GM18870 (cell line): ENCODE results near the gene AFF3.
"Not testable (repeated sequence)": the region's sequence is repeated elsewhere in the genome, so short reads cannot be mapped to it uniquely, and the experiment has no call there.

Source experiments
- ATAC-seq: cut with Tn5 transposase; IDR thresholded peaks from one replicate; pipeline ENCODE4 v1.9.1; 2021; ENCODE audit warnings: moderate library complexity; ENCODE audit not compliant: unreplicated experiment

AFF3 gene

DNA sequence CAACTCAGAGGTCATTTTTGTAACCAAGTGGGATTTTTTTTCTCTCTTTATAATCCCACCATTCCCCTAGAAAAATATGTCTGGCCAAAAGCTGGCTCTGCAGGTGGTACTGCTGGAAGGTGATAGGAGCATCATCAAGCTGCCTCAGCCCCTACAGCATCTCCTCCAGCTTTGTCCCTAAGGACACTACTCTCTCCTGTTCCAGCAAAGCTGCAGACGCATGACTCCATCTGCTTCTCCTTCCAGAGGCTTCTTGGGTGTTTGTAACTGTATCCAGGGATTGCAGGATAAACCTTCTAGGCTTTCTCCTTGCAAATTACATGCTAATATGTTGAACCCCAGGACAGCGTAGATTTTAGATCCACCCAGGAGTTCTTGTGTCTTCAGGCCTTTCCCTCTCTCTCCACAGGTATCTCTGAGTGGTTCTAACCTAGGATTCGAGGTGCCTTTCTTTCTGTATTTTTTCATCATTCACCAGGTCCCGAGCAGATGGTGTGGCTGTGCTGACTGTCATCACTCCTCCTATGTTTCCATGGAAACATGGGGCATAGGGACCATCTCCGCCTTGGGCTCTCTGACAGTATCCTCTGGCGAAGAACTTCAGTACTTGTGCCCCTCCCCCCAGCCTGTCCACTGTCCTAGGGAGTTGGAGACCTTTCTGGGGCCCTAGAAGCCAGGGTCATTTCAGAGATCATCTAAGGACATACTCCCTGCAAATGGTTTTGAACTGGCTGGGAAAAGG, 34.3 kb downstream of the AFF3 start:
- ATAC-seq: no peak

DNA sequence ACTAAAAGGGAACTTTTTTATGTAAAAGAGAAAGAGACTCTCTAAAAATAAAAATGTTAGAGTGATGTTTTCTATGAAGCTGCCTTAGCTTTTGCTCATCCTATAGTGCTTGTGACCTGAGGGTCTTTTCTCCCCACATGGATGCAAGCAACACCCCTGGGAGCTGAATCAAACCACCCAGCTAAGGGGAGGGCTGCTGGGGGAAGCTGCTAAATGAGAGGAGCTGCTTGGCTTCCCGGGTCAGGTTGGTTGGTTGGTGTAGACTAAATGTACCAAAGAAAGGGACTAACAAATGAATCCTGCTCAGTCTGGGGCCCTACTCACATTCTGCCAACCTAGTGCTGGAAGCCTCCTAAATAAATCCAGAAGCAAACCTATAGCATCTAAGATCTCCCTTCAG, 35.0 kb downstream of the AFF3 start:
- ATAC-seq: no peak

DNA sequence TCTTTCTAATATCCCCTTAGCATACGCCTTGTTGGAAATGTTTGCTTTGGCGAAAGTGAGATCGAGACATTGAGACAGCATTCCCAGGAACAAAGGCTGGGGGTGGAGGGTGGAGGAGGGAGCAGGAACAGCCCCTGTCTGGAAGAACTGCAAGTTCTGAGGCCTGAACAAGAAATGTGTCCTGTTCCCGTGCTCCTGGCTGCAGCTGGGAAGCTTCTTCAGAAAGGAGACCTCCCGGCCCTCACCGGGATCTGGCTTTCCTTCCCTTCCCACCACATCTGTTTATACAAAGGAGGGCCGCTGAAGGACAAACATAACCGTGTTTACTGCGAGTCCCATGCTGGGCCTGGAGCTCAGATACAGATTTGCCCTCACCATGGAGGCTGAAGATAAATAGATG, 35.9 kb downstream of the AFF3 start:
- no peak for ATAC-seq

DNA sequence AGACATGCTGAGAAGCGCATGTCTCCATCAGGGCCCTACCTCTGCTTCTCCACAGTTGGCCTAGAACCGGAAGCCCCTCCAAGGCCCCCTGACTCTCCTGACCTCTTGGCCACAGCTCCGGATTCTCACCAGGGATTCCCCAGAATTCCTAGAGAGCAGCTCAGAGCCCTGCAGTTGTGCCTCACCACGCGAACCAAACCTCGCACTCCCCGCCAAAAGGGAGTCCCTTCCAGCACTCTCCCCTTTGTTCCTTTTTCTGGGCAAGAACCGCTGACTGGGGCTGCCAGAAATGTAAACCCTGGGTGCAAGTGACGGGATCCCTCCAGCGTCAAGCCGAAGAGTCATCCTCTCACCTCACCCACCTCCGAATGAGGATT, 36.7 kb downstream of the AFF3 start:
- ATAC-seq: no peak

DNA sequence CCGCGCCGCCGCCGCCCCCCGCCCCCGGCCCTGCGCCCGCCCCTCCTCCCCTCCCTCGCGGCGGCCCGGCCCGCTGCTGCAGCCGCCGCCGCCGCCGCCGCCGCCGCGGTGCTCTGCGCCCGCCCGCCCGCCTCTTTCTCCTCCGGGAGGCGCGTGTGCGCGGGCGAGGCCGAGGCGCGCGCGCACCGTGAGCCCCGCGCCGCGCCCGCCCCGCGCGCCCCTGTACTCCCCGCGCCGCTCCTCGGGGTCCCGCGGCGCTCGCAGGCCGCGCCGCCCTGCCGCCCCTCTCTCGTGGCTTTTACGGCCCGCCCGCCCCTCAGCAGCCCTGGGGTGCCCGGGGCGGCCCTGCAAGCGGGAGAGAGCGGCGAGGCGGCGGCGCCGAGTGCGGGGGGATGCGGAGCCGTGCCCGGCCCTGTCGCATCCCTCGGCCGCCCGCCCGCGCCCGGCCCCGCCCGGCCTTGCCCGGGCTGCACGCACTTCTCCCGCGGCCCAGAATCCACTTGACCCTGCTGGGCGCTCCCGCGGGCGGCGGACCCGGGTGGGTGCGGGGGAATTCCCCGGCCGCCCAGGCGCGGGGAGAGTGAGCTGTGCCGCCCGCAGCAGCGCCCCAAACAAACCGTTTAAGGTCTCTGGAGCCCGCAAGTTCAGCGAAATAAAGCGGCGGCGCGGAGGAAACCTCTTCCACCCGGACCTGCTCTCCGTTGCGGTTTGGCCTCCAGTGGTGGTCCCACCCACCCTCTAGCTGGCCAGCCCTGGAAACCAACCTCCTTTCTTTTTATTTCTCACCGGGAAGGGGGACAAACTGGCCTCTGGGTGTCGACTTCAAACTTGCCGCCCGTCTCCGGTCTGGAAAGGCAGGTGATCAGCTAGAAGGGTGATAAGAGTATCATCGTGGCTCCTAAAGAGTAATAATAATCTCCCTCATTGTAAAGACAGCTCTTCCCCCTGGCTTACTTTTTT, 37.4 kb downstream of the AFF3 start:
- no peak for ATAC-seq

DNA sequence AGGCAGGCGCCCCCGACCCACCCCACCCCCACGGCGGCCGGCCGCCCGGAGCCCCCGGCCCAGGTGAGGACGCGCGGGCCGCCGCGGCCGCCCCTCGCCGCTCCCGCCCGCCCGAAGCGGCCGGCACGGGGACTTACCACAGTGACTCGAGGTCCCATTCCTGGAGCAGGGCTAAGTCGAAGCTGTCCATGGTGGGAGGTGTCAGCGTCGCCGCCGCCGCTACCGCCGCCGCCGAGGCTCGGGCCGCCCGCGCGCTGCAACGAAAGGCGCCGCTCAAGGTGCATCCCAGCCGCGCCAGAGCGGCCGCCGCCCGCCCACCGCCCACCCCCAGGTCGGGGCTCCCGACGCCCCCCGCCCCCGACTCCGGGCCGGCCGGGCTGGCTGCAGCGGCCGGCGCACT, 38.1 kb downstream of the AFF3 start:
- ATAC-seq: not testable (repeated sequence)

DNA sequence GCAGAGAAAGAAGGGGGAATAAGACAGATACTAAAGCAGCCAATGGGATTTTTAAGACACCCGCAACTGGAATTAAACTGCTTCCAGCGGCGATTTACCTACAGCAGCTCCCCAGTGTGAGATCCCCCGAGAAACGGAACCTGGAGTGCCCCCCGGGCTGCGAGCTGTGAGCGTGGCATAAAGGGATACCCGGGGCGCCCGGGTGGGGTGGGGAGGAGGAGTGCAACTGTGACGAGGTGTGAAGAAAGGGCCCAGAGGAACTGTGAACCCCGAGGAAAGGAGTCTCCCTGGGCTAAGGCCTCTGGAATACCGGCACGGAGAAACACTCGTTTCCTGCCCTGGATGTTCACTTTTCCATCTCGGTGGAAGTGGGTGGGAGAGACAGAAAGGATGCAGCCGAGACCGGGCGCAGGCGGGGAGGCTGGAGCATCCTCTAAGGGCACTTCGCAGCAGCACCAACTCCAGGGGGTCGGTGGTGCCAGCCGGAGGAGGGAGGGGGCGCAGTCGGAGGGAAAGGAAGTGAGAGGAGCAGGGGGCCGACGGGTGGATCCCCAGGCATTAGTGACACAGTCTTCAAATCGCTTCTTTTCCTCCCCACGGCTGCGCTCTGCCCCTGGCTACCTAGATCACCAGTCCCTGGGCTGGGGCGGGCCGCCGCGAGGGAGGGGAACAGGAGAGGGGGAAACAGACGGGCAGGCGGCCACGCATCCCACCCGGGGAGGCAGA, 38.7 kb downstream of the AFF3 start:
- not testable (repeated sequence) for ATAC-seq

DNA sequence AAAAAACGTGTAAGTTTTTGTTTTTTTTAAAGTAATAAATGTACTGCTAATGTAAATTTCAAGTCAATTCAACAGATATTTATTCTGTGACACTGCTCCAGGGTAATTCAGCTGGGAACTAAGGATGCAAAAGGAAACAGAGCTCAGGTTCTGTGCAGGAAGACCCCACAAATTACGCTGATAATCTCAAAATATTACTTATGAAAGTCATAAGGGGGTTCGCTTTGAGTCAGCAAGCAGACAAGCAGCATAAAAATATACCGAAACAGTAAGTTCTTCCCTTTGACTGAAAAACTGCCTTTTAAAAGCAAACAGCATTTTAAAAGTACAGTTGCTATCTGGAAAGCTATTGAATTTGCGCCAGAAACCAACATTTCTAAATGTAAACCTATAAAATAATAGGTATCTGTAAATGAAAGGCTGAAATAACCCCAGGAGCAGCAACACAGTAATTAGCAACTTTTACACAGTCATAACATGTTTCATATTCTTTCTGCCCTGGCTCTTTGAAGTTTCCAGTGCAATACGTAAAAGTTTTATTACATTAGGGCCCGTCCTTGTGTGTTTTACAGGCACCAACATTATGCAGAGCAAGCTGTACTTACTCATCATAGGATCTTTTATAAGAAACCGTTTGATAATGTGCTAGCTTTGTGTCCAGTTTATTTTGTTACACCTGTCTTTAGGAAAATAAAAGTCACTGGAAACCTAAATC, 39.8 kb downstream of the AFF3 start:
- not testable (repeated sequence) for ATAC-seq

DNA sequence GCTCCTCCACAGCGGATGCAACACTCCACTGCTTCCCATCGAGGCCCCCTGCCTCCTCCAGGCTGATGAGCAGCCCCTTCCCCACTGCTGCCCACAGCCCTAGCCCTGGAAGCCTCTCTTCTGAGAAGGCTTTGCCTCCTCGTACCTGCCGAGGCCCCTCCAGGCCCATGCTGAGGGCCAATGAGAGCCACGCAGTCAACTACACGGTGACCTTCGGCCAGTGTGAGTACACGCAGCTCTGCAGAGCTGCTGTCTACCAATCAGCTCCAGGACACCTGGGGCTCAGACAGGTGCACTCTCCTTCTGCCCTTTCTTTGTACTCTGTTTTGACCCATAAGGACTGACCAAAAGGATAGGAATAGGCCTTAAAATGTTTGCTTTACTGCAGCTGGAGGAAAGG, 43.5 kb downstream of the AFF3 start:
- not testable (repeated sequence) for ATAC-seq

DNA sequence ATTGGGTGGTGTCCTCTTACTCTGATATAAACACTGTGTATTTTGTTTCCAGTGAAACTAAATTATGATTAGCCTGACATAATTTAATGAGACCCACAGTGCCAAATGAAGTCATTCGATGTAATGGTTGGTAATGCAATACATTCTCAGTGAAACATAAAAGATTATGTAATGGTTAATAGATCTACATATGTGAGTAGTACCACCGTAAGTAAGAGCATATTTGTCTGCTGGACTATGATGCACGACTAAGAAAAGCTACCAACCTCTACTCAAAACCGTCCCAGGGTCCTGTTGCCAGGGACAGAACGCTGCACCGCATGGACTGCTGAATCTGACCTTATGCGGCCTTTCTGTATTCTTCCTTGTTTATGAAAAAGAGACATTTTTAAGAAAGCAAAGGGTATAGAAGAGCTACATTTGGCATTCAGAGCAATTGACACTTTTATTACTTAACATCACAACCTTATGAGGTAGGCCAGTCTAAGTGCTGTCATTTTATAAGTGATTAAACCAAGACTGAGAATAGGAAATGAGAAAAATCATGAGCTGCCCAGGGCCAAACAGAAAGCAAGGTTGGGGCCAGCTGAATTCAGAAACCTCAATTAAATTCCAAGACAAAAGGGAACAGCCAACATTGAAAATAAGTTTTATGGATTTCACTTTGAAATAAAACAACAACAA, 44.6 kb downstream of the AFF3 start:
- ATAC-seq: not testable (repeated sequence)

DNA sequence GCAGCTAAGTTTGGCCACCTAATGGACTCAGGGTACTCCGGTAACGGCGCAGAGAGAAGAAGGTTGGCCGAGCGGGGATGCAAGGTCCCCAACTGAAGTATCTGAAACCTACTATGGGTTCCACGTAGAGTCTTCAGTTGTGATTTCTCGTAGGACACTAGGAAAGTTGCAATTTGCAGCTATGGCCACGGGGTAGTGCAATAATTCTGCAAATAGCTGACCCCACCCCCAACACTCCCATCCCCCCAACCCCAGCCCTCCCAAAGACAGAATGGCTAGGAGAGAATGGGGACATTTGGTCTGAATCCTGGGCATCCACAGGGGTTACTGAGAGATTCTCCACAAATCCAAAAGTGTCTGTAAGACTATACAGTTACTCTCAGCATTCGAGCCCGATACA, 46.5 kb downstream of the AFF3 start:
- not testable (repeated sequence) for ATAC-seq

DNA sequence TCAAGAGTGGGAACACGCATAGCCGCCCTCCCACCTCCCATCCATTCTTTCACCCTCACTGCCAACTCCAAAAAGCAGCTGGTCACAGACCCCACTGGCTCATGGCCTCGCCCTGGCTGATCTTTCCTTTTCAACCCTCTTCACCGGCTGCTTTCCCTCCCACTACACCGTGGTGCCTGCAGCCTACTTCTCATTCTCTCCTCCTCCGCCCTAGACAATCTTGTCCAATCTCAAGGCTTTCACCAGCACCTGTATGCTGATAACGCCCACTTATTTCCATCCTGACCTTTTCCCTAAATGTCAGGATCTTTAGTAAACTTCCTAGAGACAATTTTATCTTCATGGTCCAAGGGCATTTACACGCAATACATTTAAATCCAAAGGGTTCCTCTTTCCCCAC, 50.6 kb downstream of the AFF3 start:
- ATAC-seq: not testable (repeated sequence)

DNA sequence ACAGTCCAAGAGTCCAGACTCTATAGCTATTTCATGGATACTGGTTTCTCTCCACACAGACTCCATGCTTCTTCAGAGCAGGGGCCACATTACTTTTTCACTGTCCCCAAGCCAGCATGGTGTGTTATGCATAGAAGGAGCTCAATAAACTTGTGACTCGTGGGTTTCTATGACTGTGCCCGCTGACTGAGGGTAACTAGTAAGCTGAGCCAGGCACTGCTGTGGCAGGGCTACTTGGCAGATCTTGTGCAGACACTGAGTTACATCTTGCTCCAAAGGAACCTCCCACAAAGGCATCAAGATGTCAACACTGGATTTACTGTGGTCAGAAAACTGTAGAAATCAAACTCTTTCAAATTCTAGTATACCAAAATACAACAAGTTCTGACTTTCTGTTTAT, 56.6 kb downstream of the AFF3 start:
- not testable (repeated sequence) for ATAC-seq

DNA sequence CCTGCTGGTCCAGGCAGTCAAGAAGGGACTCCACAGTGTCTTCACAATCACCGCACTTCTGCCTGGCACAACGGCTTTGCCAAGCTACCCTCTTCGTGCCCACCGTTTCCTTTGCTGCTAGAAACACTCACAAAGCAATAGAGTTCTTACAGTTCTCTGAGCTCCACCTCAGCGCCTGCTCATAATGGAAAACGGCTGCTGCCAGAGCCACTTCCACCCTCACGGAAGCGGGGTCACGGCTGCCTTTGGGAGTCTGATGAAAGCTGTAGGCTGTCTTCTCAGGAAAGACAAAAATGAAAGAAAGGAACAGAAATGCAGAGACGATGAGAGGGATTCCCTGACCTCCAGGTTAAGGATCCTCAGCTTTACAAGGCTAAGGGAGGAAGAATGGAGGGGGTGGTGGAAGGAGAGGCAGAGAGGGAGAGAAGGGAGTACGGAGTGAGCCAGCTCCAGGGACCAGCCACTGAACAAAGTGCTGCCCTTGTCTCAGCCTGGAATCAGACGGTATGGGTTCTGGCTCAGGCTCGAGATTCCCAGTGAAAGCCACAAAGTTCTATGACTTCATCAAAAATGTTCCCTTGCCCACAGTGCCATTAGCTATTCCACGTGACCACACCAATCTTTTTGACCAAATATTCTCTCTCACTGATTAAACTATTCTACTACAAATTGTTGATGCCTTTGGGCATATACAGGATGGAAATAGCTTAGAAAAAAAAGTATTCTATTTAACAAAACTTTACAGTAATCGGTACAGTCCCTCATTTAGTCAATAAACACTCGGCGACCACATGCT, 58.8 kb downstream of the AFF3 start:
- not testable (repeated sequence) for ATAC-seq

DNA sequence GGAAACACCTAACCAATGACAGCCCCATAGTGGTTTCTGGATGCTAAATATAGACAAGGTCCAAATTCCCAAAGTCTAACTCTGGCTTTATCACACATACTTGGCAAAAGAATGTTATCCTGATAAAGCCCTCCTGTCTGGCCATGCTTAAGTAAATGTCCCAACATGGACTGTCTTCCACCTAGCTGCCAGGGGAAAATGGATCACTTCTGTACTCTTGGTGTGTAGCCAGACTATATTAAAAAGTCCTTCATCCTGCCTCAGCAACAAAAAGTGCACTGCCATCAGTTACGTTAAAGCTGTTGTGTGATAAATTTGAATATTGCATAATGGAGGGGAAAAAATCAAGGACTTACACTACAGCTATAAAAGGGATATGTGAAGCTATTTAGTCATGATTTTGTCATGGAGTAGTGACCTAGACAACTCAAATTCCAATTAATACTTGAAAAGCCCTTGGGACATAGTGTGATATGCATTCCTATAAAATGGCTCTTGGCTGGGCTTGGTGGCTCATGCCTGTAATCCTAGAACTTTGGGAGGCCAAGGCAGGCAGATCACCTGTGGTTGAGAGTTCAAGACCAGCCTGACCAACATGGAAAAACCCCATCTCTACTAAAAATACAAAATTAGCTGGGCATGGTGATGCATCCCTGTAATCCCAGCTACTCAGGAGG, 60.0 kb downstream of the AFF3 start:
- not testable (repeated sequence) for ATAC-seq

DNA sequence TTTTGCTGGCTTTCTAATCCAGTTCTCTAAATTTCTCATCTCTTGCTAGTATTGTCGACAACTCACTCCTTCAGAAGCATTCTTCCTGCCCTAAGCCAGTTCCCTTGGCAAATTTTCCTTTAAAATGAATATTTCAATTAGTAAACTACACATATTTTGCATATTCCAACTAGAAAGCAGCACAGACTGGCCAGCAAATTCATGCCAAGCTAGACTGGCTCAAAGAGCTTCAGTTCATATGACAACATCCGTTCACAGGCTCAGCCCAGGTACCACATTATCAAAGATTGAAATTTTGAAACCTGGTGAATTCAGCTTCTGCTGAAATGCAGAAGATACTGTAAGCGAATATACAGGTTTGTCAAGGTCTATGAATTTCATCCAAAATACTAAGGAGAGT, 64.5 kb downstream of the AFF3 start:
- no peak for ATAC-seq

DNA sequence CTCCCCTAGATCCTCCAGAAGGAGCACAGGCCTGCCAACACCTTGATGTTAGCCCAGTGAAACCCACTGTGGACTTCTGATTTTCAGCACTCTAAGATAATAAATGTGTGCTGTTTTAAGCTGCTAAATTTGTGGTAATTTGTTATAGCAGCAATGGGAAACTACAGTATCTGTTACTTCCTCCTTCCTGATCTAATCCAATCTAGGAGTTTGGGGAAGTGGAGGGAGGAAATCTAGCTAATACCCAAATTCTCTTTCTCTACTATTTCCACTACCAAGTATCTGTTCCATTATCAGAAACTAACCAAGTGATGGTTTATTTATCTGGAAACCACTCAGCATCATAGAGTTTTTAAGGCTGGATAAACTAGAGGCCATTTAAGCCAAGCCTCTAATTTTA, 64.9 kb downstream of the AFF3 start:
- no peak for ATAC-seq

DNA sequence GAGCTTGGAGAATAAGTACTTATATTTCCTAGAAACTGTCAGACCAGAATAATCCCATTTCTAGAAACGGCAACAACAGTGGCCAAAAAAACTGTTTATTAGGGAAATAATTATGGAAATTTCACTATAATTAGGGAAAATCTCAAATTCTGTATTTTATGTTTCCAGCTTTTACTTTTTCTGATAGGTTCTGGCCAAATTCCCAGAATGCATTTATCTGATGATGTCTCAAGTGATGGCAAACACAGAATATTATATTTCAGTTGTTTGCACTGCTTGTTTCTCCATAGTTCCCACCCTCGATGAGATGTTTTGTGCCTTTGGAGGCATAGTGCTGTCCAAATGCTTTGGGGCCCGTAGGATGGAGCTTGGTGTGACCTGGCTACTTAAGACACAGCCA, 66.9 kb downstream of the AFF3 start:
- ATAC-seq: no peak

DNA sequence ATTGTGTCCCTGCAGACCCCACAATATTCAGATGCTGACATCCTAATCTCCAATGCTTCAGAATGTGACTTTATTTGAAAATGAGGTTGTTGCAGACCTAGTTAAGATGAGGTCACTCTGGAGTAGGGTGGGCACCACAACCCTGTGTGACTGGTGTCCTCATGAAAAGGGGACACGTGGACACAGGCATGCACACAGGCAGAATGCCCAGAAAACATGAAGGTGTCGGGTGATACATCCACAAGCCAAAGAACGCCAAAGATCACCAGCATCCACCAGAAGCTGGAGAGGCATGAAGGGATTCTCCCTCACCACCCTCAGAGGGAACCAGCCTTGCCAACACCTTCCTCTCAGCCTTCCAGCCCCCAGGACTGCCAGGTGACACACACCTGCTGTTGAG, 69.3 kb downstream of the AFF3 start:
- no peak for ATAC-seq
